Endodermal cell (in vitro differentiated cells): ENCODE data around the gene CDK15. TPM values are rescaled to one million over a fixed set of nuclear protein-coding genes. Genes with fewer than 3 reads are reported as not detected.

Source experiments
- DNase-seq: peaks from one replicate; pipeline ENCODE4 v3.0.0-alpha.2; 2017
- H3K27ac ChIP-seq: 2 replicates; pipeline ENCODE4 v1.5.1; 2013; ENCODE audit warnings: mild to moderate bottlenecking, low read depth, low read length, moderate library complexity
- H3K27me3 ChIP-seq: 2 replicates; pipeline ENCODE4 v1.6.1; 2013; ENCODE audit warnings: mild to moderate bottlenecking, low read length, moderate library complexity; ENCODE audit not compliant: insufficient read depth, control insufficient read depth, poor library complexity, severe bottlenecking
- H3K36me3 ChIP-seq: 2 replicates; pipeline ENCODE4 v1.7.0; 2013; ENCODE audit warnings: mild to moderate bottlenecking, low read length, moderate library complexity; ENCODE audit not compliant: control insufficient read depth, insufficient read depth
- H3K4me1 ChIP-seq: one replicate; pipeline ENCODE4 v1.7.0; 2013; ENCODE audit warnings: low read length; ENCODE audit not compliant: control insufficient read depth, insufficient read depth
- H3K4me3 ChIP-seq: 2 replicates; pipeline ENCODE4 v1.5.1; 2013; ENCODE audit warnings: mild to moderate bottlenecking, low read length, moderate library complexity
- H3K9ac ChIP-seq: 2 replicates; pipeline ENCODE4 v1.6.1; 2013; ENCODE audit warnings: mild to moderate bottlenecking, low read length, moderate library complexity; ENCODE audit not compliant: poor library complexity, severe bottlenecking; ENCODE audit errors: extremely low read depth
- H3K9me3 ChIP-seq: 2 replicates; pipeline ENCODE4 v1.6.1; 2013; ENCODE audit warnings: mild to moderate bottlenecking, low read length, moderate library complexity; ENCODE audit not compliant: control insufficient read depth
- H3K27ac Mint-ChIP-seq: 2 replicates; pipeline ENCODE4 v1.8.0; 2020; ENCODE audit warnings: mixed read lengths
- H3K27me3 Mint-ChIP-seq: 2 replicates; pipeline ENCODE4 v1.8.0; 2021; ENCODE audit warnings: mild to moderate bottlenecking, mixed read lengths; ENCODE audit not compliant: insufficient read depth
- H3K36me3 Mint-ChIP-seq: 2 replicates; pipeline ENCODE4 v1.8.0; 2020; ENCODE audit warnings: low read depth, mixed read lengths
- H3K4me1 Mint-ChIP-seq: 2 replicates; pipeline ENCODE4 v1.8.0; 2020; ENCODE audit warnings: mixed read lengths
- H3K4me3 Mint-ChIP-seq: 2 replicates; pipeline ENCODE4 v1.8.0; 2020; ENCODE audit warnings: mild to moderate bottlenecking, moderate library complexity, mixed read lengths
- H3K9me3 Mint-ChIP-seq: 2 replicates; pipeline ENCODE4 v1.8.0; 2020; ENCODE audit warnings: mild to moderate bottlenecking, mixed read lengths
- WGBS, 2 experiments: methylation state at CpG; one replicate each; pipeline versions ENCODE4 v1.1.5 to v1.1.7; 2013; ENCODE audit warnings: missing lambda C conversion rate in 2 of 2, mixed read lengths in 1 of 2; ENCODE audit not compliant: insufficient coverage in 1 of 2, insufficient read length in 1 of 2; 5-methylcytosine and 5-hydroxymethylcytosine counted together
- total RNA-seq, 2 donors: library from RNA; stranded (reverse); fragmentation: NEBNext Ultra II Directional in 1 of 2; extraction: Animal tissue kit (Norgen Biotek cat#: 25700) in 1 of 2; gene quantifications; 2 replicates in 1 of 2; 3 replicates in 1 of 2; pipeline ENCODE4 v1.2.1, GENCODE V29; 2021
- TF ChIP-seq, protein P1 (sequence below): fragments of 200-600 bp; sonication (generic); conservative IDR thresholded peaks from 2 replicates; pipeline ENCODE4 v1.5.0; 2021; ENCODE audit warnings: antibody characterized with exemption, mild to moderate bottlenecking

CDK15 gene
- total RNA-seq, 2 donors from 2014 or later: 0.35 TPM; not detected in 1

DNA sequence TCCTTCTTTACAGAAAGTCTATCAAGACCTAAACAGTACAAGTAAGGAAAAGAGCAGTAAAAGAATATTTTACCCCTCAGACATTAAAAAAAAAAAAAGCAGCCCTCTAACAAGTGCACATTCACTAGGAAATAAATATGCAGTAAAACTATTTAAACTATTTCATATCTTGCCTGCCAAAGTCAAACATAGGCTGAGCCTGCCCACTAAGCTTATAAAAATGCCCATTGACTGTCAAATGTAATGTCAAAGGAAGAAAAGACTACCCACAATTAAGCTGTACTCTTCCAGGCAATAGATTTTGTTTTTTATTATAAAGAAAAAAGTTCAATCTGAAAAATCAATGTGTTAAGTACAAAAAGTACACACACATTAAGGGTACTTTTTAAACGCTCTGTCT, 37.4 kb upstream of the CDK15 start:
- Mint-ChIP-seq H3K36me3 (peaks cover 38% of the 10 kb centered on the region), H3K4me3 (no peak overlapping the region), H3K27ac (no peak overlapping the region), H3K9me3 (peaks cover 6% of the 10 kb centered on the region), H3K27me3 (no peaks in the 10 kb centered on the region), H3K4me1 (peaks cover 19% of the 10 kb centered on the region)
- Histone ChIP-seq H3K4me3 (no peak overlapping the region), H3K9ac (no peak overlapping the region), H3K36me3 (peaks cover 26% of the 10 kb centered on the region), H3K4me1 (no peaks in the 10 kb centered on the region), H3K27ac (no peak overlapping the region), H3K9me3 (peaks cover 5% of the 10 kb centered on the region), H3K27me3 (no peaks in the 10 kb centered on the region)
- no peak for DNase-seq
- TF ChIP-seq, protein P1, sequence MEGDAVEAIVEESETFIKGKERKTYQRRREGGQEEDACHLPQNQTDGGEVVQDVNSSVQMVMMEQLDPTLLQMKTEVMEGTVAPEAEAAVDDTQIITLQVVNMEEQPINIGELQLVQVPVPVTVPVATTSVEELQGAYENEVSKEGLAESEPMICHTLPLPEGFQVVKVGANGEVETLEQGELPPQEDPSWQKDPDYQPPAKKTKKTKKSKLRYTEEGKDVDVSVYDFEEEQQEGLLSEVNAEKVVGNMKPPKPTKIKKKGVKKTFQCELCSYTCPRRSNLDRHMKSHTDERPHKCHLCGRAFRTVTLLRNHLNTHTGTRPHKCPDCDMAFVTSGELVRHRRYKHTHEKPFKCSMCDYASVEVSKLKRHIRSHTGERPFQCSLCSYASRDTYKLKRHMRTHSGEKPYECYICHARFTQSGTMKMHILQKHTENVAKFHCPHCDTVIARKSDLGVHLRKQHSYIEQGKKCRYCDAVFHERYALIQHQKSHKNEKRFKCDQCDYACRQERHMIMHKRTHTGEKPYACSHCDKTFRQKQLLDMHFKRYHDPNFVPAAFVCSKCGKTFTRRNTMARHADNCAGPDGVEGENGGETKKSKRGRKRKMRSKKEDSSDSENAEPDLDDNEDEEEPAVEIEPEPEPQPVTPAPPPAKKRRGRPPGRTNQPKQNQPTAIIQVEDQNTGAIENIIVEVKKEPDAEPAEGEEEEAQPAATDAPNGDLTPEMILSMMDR: no peak
- 100% methylated on average over 1 of the region's 1 CpG; no CpG with 5 or more reads in 1 of the 2 experiments for WGBS, 2 experiments

DNA sequence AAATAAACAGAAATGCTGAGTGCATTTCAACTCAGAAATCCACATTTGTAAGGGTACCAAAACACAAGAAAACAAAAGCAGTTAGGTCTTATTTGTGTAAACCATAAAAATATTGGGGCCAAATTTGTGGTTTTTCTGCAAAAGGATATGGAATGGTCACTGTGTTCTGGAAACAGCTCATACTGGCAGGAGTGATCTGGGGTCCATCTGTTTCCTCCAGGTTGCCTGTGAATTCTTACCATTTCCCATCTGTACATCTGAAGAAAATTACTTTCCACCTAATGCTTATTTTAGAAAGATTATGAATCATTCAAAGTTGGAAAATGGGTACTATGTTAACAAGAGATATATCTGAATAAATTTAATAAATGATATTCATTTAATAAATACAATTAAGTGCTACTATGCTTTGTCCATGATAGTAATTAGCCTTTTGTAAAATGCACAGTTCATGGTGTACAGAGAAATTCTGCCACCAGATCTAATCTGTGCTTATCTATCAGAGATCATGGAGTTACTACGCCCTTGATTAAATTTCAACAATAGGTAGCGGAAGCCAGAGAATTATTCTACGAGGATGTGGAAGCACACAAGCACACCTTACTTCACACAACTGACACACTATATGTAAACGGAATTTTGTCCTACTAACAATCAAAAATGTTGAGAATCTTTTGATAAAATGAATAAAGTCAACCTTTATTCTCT, 36.5 kb upstream of the CDK15 start:
- no peak overlapping the region for H3K4me3 Mint-ChIP-seq
- Histone ChIP-seq H3K4me1 (no peaks in the 10 kb centered on the region), H3K9ac (no peak overlapping the region), H3K9me3 (peaks cover 5% of the 10 kb centered on the region), H3K27me3 (no peaks in the 10 kb centered on the region), H3K36me3 (peaks cover 19% of the 10 kb centered on the region), H3K27ac (no peak overlapping the region), H3K4me3 (no peak overlapping the region)
- H3K36me3 Mint-ChIP-seq: peaks cover 35% of the 10 kb centered on the region
- WGBS, 2 experiments: 88% methylated on average over 4 of the region's 4 CpGs; no CpG with 5 or more reads in 1 of the 2 experiments
- no peak for DNase-seq
- TF ChIP-seq, protein P1: no peak
- H3K27ac Mint-ChIP-seq: no peak overlapping the region
- no peaks in the 10 kb centered on the region for H3K27me3 Mint-ChIP-seq
- peaks cover 6% of the 10 kb centered on the region for H3K9me3 Mint-ChIP-seq
- H3K4me1 Mint-ChIP-seq: peaks cover 24% of the 10 kb centered on the region

DNA sequence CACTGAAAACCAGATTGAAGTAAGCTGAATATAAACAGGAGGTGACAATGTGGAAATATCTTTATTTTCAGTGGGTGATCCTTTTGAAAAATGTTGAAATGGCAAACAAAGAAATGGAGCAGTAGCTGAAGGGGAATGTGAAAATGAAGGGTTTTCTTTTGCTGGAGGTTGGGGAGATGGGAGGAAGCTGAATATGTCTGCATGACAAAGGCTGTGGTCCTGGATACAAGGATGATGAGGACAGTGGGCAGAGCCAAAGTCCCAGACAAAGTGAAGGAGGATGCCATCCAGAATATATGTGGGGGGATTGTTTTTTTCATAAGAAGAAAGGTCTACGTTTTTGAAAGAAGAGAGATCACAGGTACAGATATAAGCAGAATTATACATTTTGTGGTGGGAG, 32.3 kb upstream of the CDK15 start:
- 71 to 76% methylated on average over 1 of the region's 1 CpG for WGBS, 2 experiments
- Histone ChIP-seq H3K4me3 (no peak overlapping the region), H3K4me1 (peaks cover 21% of the 10 kb centered on the region), H3K9ac (no peak overlapping the region), H3K27me3 (no peaks in the 10 kb centered on the region), H3K36me3 (peaks cover 5% of the 10 kb centered on the region), H3K27ac (no peak overlapping the region), H3K9me3 (no peaks in the 10 kb centered on the region)
- peaks cover 12% of the 10 kb centered on the region for H3K36me3 Mint-ChIP-seq
- H3K9me3 Mint-ChIP-seq: no peaks in the 10 kb centered on the region
- no peak overlapping the region for H3K4me3 Mint-ChIP-seq
- DNase-seq: no peak
- H3K27ac Mint-ChIP-seq: no peak overlapping the region
- H3K4me1 Mint-ChIP-seq: peaks cover 60% of the 10 kb centered on the region
- TF ChIP-seq, protein P1: no peak
- no peaks in the 10 kb centered on the region for H3K27me3 Mint-ChIP-seq
